Motor neuron (in vitro differentiated cells): Measurements from ENCODE around the gene LARGE1. TPM values are rescaled to one million over a fixed set of nuclear protein-coding genes. Genes with fewer than 3 reads are reported as not detected.

ENCODE experiments used
- ATAC-seq, 8 experiments: fragments of 200-7000 bp; cut with Tn5 transposase; replicated peaks in 6 of 8; 2 replicates each; pipeline ENCODE4 v1.8.0; 2021; ENCODE audit warnings: mild to moderate bottlenecking in 8 of 8, moderate library complexity in 8 of 8
- H3K27ac ChIP-seq, 2 donors: fragments of 250-450 bp; sonication (Bioruptor Pico); 2 replicates each; pipeline ENCODE4 v1.9.0; 2021; ENCODE audit warnings: antibody characterized with exemption in 2 of 2, mild to moderate bottlenecking in 2 of 2, moderate library complexity in 1 of 2
- H3K4me1 ChIP-seq, 2 donors: fragments of 250-450 bp; sonication (Bioruptor Pico); replicated peaks in 1 of 2; 2 replicates each; pipeline ENCODE4 v1.6.1; 2021; ENCODE audit warnings: antibody characterized with exemption in 2 of 2, mild to moderate bottlenecking in 2 of 2, moderate library complexity in 1 of 2
- H3K4me3 ChIP-seq, 5 donors: fragments of 250-450 bp; sonication (Bioruptor Pico); 2 replicates each; pipeline ENCODE4 v1.9.0; 2021; ENCODE audit warnings: antibody characterized with exemption in 5 of 5, mild to moderate bottlenecking in 5 of 5, moderate library complexity in 4 of 5
- WGBS, 10 experiments: fragments of 450-650 bp; shearing (Covaris generic); methylation state at CpG; one replicate each; pipeline ENCODE4 v1.0.0; 2022; 5-methylcytosine and 5-hydroxymethylcytosine counted together
- in situ Hi-C, 9 experiments: fragments of 400-800 bp; cut with MboI; loops; one replicate each; pipeline ENCODE4 v1.15.0; 2021; ENCODE audit warnings: low sequenced_read_pairs in 9 of 9, low pct_unique_long_range_greater_than_20kb in 2 of 9; ENCODE audit not compliant: unreplicated experiment in 9 of 9
- total RNA-seq, 8 experiments: library from RNA; unstranded; fragments of 300-600 nt; gene quantifications; 2 replicates each; pipeline versions ENCODE4 v1.2.3 to v1.2.4, GENCODE V29; 2022

The LARGE1 gene
- total RNA-seq, 8 experiments from 2014 or later: 1.7 to 36.1 (median 20.6) TPM

DNA sequence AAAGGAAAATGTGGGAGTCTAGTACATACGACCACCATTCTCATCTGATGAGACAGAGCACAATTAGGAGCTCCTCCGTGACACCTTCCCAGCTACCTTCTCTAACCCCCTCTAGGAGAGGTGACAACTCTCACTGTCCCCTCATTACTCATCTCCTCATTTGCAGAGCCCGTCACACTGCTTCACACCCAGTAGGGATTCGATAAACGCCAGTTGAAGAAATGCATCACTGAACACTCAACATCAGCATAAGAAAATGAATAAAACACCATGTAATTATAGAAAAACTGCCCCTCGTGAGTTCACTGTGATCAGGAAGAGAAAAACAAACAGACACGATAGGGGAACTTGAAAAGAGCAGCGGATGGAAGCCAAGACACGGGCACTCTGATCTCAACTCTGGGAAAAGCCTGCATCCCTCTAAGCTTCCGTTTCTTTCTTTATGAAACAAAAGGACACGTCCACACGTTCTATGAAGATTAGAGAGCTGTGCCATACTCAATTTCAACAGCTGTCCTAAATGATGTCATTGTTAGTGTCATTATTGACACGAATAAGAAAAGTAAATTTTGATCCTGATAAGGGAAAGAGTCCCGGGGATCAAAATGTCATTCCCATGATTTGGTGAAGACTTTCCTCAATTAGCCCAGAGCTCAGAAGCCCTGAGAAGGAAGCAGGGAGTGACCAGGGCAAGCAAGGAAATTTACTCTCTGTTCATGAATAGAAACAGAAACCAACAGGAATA lies 356.9 kb downstream of the LARGE1 start:
- Histone ChIP-seq H3K4me1 (peaks cover 11 to 24% of the 10 kb centered on the region in 2 donors), H3K4me3 (no peak overlapping the region), H3K27ac (no peak overlapping the region)
- in situ Hi-C loops: loop anchor here in 1 of 9 experiments (25.0 kb wide), 1 partner anchor 251 kb away; no protein-coding TSS in a partner anchor
- 51 to 83% (median 73%) methylated on average over 2 to 13 of the region's 14 CpGs for WGBS, 10 experiments
- ATAC-seq: peak in 5 of 8 experiments; percentile 48 to 62 (median 62)

DNA sequence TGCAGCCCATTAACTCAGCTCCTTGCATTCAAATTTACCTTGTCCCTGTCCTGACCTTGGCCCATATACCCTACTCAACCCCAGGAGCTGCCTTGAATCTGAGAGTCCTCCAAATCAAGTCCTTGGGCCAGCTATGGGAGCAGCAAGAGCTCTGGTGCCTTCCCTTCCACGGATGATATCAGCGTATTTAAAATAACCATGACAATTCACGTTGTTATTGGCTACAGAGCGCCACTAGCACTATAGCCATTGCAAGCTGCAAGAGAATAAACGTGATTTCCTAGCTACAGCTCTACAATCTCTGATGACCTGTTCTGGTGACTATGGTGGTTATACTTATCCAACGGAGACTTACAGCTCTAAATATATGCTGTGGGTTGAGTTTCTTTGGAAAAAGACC lies 357.8 kb downstream of the LARGE1 start:
- Histone ChIP-seq H3K4me3 (no peak overlapping the region), H3K4me1 (peaks cover 11 to 23% of the 10 kb centered on the region in 2 donors), H3K27ac (no peak overlapping the region)
- peak in 5 of 8 experiments; percentile 13 to 74 (median 25) for ATAC-seq
- in situ Hi-C loops: loop anchor here in 1 of 9 experiments (25.0 kb wide), 1 partner anchor 250 kb away; no protein-coding TSS in a partner anchor
- WGBS, 10 experiments: 72 to 100% (median 80%) methylated on average over 1 to 6 of the region's 6 CpGs; no CpG with 5 or more reads in 2 of the 10 experiments

DNA sequence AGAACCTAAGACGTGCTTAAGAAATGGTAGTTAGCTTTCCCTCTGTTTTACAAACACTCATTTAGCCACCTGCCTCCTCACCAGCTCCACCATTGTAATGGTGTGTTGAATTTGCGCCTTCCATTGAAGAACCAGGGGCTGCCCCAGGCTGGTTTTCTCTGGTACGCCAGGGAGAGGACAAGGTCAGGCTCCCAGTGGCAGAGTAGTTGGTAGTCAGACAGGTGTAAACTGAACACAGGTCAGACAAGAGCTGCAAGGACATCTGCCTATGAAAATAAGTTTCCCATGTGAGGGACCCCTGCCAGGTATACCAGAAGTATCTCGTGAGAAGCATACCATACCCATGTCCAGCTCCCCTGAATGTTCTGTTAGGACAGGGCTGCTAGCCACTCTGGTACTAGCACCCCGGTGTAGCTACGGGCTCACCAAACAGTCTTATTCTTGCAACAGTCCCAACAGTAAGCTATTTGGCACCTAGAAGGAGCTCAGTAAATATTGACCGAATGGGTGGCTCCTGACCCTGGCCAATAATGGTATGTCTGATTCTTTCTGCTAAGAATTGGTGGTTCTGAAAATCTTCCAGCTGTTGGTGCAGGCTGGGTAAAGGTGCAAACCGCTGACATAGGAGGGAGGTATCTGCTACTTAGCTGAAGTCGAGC lies 359.0 kb downstream of the LARGE1 start:
- in situ Hi-C loops: loop anchor here in 1 of 9 experiments (25.0 kb wide), 1 partner anchor 249 kb away; no protein-coding TSS in a partner anchor
- Histone ChIP-seq H3K4me3 (no peak overlapping the region), H3K27ac (no peak overlapping the region), H3K4me1 (peaks cover 11 to 23% of the 10 kb centered on the region in 2 donors)
- WGBS, 10 experiments: 50 to 100% (median 78%) methylated on average over 1 to 6 of the region's 9 CpGs
- ATAC-seq: no peak

DNA sequence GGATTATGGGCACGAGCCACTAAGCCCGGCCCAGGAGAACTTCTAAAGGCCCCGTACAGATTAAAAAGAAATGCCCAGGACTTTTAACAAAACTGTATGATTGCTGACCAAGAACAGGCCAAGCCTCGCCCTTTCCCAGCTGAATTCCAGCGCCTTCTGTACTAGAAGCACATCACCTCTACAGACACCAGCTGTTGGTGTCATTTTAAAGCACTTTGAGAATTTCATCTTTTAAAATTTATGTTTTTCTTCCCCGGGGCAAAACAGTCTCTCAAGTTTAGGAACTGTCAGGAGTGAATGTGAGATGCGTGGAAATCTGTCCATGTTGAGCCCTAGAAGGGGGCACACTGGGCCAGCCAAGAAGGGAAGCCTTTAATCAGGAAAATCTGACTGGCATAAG lies 362.4 kb downstream of the LARGE1 start:
- in situ Hi-C loops: loop anchor here in 1 of 9 experiments (25.0 kb wide), 1 partner anchor 246 kb away; no protein-coding TSS in a partner anchor
- ATAC-seq: no peak
- no peak overlapping the region for H3K27ac ChIP-seq
- 55 to 100% (median 93%) methylated on average over 1 to 6 of the region's 7 CpGs; no CpG with 5 or more reads in 3 of the 10 experiments for WGBS, 10 experiments
- peaks cover 2 to 13% of the 10 kb centered on the region in 2 donors for H3K4me1 ChIP-seq
- no peak overlapping the region for H3K4me3 ChIP-seq

DNA sequence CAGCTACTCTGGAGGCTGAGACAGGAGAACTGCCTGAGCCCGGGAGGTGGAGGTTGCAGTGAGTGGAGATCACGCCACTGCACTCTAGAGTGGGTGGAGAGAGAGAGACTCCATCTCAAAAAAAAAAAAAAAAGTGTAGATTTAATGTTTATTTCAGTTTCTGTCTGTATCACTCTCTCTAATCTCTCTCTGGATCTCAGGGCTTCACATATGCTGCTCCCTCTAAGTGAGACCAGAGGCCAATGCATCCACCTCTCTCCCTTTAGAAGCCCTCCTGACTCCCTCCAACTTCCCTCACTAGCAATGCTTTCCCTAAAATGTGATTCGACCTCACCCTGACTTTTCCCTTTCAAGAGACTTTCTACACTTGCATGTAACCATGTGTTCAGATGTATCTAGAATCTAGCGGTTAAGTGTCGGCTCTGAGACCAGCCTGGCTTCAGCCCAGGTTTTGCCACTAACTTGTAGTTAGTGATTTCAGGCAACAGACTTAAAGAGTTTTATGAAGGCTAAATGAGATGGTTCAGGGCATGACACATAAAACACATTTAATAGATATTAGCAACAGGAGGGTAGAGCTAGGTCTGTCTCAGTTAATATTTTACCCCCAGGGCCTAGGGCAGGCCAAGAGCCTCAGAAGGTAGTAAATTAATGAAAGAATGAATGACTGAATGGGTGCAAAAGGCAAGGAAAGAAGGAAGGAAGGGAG lies 364.3 kb downstream of the LARGE1 start:
- no peak overlapping the region for H3K27ac ChIP-seq
- H3K4me1 ChIP-seq: no peaks in the 10 kb centered on the region
- WGBS, 10 experiments: 50 to 90% (median 73%) methylated on average over 1 to 5 of the region's 5 CpGs
- in situ Hi-C loops: loop anchor here in 1 of 9 experiments (25.0 kb wide), 1 partner anchor 244 kb away; no protein-coding TSS in a partner anchor
- ATAC-seq: no peak
- no peak overlapping the region for H3K4me3 ChIP-seq

DNA sequence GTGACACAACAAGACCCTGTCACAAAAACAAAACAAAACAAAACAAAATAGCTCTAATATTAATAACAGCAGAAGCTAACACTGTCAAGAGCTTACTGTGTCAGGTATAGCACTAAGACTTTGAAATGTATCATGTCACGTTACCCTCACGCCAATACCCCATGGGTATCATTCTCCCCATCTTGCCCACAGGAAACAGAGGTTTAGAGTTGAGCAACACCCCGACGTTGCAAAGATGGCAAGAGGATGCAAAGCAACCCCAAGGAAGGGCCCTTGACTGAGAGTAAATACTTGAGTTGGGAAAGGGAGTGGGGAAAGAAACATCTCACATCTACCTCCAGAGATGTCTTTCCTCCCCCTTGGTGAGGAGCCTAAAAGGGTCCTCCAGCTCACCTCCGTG lies 366.8 kb downstream of the LARGE1 start:
- no peak overlapping the region for H3K27ac ChIP-seq
- ATAC-seq: no peak

DNA sequence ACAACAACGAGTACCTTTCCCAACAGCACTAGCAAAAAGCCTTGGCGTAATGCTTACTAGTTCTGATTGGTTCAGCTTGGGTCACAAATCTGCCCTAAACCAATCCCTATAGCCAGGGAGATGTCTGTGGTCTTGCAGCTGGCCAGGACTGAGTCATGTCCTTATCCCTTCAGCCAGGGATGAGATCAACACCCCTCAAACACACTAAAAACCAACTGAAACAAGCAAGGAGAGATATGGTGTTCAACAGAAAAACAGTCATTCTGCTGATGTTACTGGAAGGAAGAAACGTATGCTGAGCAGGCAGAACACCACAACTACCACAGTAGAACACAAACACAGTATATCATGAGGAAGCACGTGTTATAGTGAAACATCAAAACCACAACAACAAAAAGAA lies 375.6 kb downstream of the LARGE1 start:
- peak in 2 of 8 experiments; percentile 57 to 63 for ATAC-seq
- 0 to 100% (median 59%) methylated on average over 1 to 3 of the region's 4 CpGs; no CpG with 5 or more reads in 4 of the 10 experiments for WGBS, 10 experiments

More for the DNA sequence above, 366.8 kb downstream of the LARGE1 start:
- no peaks in the 10 kb centered on the region for H3K4me1 ChIP-seq
- no peak overlapping the region for H3K4me3 ChIP-seq
- WGBS, 10 experiments: 60 to 100% (median 92%) methylated on average over 1 to 5 of the region's 5 CpGs; no CpG with 5 or more reads in 3 of the 10 experiments
- in situ Hi-C loops: loop anchor here in 1 of 9 experiments (25.0 kb wide), 1 partner anchor 241 kb away; no protein-coding TSS in a partner anchor

DNA sequence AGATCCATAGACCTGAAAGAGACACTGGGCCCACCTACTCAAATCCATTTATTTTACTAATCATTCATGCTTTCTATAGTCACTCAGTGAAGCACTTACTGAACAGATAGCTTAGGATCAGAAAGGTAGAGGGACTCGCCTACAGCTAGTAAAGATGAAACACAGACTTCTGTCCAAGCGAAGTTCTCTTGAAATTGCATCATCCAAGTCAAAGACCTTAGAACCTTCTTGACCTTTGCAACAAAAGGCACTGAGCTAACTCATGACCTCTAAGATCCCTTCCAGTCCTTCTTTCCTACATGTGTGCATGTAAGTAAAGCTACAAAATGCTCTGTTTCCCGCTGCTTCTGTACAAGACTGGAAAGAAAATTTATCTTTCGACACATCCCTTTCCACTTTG lies 377.6 kb downstream of the LARGE1 start:
- 43 to 92% (median 86%) methylated on average over 1 to 4 of the region's 4 CpGs; no CpG with 5 or more reads in 3 of the 10 experiments for WGBS, 10 experiments

More for the DNA sequence above, 375.6 kb downstream of the LARGE1 start:
- no peak overlapping the region for H3K27ac ChIP-seq
- no peak overlapping the region for H3K4me3 ChIP-seq
- peaks cover 7% of the 10 kb centered on the region in 2 donors for H3K4me1 ChIP-seq
- in situ Hi-C loops: loop anchor here in 1 of 9 experiments (25.0 kb wide), 1 partner anchor 368 kb away; the partner anchor contains the start of gene LARGE1

DNA sequence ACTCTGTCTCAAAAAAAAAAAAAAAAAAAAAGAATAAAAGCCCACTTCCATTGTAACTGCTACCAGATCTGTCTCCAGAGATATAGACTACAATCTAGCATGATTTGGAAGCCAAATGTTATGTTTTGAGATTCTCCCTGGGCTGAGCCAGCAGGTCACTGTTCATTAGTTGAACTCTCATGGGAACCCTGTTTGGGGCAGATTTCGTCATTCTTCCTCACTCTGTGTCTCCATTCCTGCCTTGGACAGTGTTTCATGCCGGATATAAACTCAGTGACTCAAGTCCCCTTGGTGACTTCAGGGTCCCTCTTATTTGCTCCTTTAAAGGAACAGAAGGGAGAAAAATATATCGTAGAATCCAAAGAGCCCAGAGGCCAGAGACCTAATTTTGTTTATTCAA lies 378.1 kb downstream of the LARGE1 start:
- ATAC-seq: no peak
- Histone ChIP-seq H3K4me1 (peaks cover 7% of the 10 kb centered on the region in 2 donors), H3K4me3 (no peak overlapping the region), H3K27ac (no peak overlapping the region)
- in situ Hi-C loops: loop anchor here in 1 of 9 experiments (25.0 kb wide), 1 partner anchor 370 kb away; the partner anchor contains the start of gene LARGE1
- WGBS, 10 experiments: 0 to 100% (median 93%) methylated on average over 1 to 3 of the region's 3 CpGs; no CpG with 5 or more reads in 1 of the 10 experiments

More for the DNA sequence above, 377.6 kb downstream of the LARGE1 start:
- Histone ChIP-seq H3K27ac (no peak overlapping the region), H3K4me1 (peaks cover 7% of the 10 kb centered on the region in 2 donors), H3K4me3 (no peak overlapping the region)
- ATAC-seq: no peak
- in situ Hi-C loops: loop anchor here in 1 of 9 experiments (25.0 kb wide), 1 partner anchor 370 kb away; the partner anchor contains the start of gene LARGE1

DNA sequence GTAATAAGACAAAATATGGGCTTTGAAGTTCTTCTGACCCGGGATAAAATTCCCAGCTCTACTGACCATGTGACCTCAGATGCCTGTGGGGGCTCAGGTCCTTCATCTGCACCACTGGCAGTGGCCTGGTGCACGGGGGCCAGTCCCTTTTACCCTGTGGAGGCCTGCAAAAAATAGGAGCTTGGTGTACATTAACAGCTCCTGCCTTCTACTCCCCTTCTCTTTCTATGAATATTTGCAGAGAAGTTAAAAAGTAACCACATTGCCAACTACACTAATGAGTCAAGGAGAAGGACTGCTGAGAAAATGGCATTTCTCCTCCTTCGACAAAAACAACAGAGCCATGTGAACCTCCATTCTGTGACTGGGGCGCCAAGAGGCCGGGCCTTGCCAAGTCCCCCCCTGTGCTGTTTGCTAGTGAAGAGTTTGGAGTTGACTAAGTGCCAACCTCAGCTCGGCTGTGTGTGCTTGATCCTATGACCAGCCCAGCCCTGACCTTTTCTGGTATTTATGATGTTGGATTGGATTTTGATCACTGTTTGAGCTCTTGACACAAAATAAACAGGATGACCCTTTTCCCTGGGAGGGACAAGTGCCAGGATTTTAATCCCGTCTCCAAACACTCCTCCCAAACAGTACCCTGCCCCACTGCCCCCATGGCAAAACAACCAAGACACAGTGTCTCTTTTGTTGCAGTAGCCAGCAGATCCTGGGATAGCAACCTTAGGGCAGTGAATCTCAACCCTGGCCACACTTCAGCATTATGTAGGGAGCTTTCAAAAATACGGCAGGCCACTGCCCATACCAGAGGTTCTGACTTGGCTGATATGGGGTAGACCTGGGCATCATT lies 380.1 kb downstream of the LARGE1 start:
- Histone ChIP-seq H3K27ac (no peak overlapping the region), H3K4me3 (no peak overlapping the region), H3K4me1 (peaks cover 7% of the 10 kb centered on the region in 2 donors)
- ATAC-seq: peak in 3 of 8 experiments; percentile 38 to 86 (median 66)
- 3 to 59% (median 42%) methylated on average over 3 to 5 of the region's 8 CpGs; no CpG with 5 or more reads in 5 of the 10 experiments for WGBS, 10 experiments
- in situ Hi-C loops: loop anchor here in 1 of 9 experiments (25.0 kb wide), 1 partner anchor 372 kb away; the partner anchor contains the start of gene LARGE1

DNA sequence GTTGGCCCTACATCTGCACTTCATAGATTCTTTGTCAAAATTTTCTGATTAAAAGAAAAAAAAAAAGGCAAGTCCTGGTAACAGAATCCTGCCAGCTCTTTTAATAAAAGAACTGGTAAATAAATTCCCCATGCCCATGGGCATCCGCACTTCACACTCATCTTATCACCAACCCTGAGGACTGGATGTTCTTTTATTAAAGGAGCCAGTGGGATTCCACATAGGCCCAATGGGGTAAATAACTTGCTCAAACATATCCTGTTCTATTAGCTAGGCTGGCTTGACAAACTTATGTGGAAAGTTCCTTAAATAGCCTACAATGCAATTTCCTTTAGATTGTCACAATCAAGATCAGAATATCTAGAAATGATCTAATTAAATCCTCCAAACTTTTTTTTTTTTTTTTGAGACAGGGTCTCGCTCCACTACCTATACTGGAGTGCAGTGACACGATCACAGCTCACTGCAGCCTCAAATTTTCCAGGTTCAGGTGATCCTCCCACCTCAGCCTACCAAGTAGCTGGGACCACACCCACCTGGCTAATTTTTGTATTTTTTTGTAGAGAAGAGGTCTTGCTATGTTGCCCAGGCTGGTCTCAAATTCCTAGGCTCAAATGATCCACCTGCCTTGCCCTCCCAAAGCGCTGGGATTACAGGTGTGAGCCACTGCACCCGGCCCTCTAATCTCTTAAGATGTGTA lies 380.9 kb downstream of the LARGE1 start:
- Histone ChIP-seq H3K27ac (no peak overlapping the region), H3K4me3 (no peak overlapping the region), H3K4me1 (peaks cover 7% of the 10 kb centered on the region in 2 donors)
- ATAC-seq: no peak
- WGBS, 10 experiments: 67 to 100% (median 100%) methylated on average over 1 to 3 of the region's 5 CpGs; no CpG with 5 or more reads in 1 of the 10 experiments
- in situ Hi-C loops: loop anchor here in 1 of 9 experiments (25.0 kb wide), 1 partner anchor 373 kb away; the partner anchor contains the start of gene LARGE1
